NB4 (cell line): ENCODE measurements around the gene LCA5.
"Not testable (repeated sequence)": the region's sequence is repeated elsewhere in the genome, so short reads cannot be mapped to it uniquely, and the experiment has no call there.

Experiments
- POLR2A ChIP-seq: IDR thresholded peaks from 2 replicates; pipeline ENCODE4 v1.6.1; 2011; ENCODE audit warnings: mild to moderate bottlenecking; ENCODE audit not compliant: insufficient read length; ENCODE audit errors: extremely low read depth
- TF ChIP-seq, protein P1 (sequence below): IDR thresholded peaks from one replicate; pipeline ENCODE4 v1.5.1; 2012; ENCODE audit warnings: low read depth, low read length

DNA sequence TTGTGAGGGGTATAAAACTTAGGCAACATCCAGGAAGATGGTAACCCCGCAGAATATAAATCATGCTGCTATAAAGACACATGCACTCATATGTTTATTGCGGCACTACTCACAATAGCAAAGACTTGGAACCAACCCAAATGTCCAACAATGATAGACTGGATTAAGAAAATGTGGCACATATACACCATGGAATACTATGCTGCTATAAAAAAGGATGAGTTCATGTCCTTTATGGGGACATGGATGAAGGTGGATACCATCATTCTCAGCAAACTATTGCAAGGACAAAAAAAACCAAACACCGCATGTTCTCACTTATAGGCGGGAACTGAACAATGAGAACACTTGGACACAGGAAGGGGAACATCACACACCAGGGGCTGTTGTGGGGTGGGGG, 7.7 kb downstream of the LCA5 start:
- not testable (repeated sequence) for TF ChIP-seq POLR2A
- TF ChIP-seq, protein P1, sequence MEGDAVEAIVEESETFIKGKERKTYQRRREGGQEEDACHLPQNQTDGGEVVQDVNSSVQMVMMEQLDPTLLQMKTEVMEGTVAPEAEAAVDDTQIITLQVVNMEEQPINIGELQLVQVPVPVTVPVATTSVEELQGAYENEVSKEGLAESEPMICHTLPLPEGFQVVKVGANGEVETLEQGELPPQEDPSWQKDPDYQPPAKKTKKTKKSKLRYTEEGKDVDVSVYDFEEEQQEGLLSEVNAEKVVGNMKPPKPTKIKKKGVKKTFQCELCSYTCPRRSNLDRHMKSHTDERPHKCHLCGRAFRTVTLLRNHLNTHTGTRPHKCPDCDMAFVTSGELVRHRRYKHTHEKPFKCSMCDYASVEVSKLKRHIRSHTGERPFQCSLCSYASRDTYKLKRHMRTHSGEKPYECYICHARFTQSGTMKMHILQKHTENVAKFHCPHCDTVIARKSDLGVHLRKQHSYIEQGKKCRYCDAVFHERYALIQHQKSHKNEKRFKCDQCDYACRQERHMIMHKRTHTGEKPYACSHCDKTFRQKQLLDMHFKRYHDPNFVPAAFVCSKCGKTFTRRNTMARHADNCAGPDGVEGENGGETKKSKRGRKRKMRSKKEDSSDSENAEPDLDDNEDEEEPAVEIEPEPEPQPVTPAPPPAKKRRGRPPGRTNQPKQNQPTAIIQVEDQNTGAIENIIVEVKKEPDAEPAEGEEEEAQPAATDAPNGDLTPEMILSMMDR, result not testable (repeated sequence)
